HG02763 (cell line): ENCODE data around the gene LBHD2.
"Not testable (repeated sequence)": the region's sequence is repeated elsewhere in the genome, so short reads cannot be mapped to it uniquely, and the experiment has no call there.

Experiments used
- ATAC-seq: cut with Tn5 transposase; IDR thresholded peaks from one replicate; pipeline ENCODE4 v1.9.1; 2021; ENCODE audit warnings: mild to moderate bottlenecking, moderate library complexity; ENCODE audit not compliant: unreplicated experiment

Gene LBHD2

DNA sequence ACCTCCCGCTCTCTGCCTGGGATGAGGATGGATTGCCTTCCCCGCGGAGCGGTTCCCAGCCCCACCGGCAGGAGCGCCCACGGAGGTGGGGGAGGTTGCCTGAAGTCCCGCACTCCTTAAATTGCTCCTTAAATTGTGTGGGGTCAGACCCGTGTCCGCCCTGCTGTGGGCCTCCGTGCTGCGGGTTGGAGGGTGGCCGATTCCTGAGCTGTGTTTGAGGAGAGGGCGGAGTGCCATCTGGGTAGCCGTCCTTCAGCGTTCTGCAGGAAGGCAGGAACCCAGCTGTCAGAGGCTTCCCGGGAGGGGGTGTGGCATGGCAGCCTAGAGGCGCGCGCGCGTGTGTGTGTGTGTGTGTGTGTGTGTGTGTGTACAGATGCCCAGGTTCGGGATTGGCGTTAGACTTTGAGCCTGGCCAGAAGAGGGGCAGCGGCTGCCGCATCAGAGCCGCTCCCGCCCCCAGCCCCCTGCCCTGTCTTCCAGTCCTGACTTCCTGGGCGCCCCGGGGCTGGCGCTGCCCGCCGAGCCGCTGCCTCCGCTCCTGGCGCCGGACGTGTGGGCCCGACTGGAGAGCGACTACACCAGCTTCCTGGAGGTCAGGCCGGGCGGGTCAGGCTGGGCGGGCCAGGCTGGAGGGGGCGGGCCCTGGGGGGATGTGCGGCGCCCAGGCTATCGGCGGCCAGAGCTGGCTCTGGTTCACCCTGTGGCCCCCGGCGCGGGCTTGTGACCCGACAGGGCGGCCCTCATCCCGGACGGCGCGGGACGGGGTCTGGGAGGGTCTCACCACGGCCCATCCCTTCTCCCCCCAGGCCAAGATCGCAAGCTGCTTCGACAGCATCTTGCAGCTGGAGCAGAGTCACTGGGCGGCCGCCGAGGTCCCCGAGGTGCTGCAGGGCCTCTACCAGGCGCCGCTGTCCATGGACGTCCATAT, 19.7 kb downstream of the LBHD2 start:
- no peak for ATAC-seq

DNA sequence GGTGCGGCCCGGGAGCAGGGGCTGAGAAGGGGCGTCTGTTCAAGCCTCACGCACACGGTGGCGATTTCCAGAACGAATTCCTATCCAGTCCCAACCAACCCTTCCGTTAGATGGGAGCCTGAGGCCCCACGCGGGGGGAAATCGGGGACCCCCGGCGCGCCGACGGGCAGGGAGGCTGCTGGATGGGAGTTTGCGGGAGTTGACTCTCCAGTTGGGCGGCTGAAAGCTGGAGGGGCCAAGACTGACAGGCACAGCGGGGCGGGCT, 20.3 kb downstream of the LBHD2 start:
- no peak for ATAC-seq

DNA sequence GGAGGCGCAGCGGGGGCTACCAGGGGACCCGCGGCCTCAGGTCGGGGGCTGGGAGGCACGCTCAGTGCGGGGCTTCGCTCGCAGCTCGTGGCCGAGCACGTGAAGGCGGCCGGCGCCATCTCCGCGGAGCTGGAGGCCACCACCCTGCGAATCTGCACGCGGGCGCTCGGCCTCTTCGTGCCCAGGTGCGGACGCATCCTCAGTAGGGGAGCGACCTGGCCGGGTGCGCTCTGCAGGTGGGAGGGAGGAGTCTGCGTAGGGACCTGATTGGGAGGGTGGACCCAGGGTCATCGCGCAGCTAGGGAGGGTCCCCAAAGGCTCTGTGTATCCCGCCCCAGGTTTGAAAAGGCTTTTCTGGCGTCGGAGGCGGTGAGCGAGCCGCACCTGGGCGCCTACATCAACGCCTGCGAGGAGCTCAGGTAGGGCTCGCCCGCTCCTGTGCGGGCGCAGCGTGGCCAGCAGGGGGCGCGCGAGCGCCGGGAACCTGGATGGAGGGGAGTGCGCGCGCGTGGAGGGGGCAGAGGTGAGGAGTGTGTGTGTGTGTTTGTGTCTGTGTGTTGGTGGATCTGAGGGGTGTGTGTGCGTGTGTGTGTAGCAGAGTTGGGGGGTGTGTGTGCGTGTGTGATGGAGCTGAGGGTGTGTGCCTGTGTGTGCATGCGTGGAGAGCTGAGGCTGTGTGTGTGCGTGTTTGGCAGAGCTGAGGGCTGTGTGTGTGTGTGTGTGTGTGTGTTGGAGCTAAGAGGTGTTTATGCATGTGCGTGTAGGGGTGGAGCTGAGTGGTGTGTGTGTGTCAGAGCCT, 20.8 kb downstream of the LBHD2 start:
- no peak for ATAC-seq

DNA sequence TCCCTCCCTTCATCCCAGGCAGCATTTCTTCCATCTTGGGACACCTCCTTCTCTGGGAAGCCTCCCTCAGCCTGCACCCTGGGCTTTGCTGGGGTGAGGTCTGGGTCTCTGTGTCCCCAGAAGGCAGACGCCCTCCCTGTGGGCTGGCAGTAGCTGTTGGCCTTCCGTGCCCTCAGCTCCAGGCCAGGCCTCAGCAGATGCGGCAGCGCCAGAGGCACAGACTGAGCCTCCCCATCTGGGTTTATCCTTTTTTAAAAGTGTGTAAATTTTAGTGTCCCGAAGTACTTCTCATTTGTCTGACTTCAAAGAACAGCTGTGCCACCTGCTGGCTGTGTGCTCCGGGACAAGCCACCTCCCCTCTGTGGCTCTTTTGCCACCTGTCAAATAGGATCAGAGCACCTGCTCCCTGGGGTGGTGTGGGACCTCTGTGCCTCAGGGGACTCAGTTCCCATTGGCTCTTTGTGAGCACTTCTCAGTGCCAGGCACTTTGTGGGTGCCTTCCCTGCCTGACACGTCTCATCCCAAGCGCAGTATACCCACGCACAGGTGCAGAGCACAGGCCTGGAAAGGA, 21.7 kb downstream of the LBHD2 start:
- no peak for ATAC-seq

DNA sequence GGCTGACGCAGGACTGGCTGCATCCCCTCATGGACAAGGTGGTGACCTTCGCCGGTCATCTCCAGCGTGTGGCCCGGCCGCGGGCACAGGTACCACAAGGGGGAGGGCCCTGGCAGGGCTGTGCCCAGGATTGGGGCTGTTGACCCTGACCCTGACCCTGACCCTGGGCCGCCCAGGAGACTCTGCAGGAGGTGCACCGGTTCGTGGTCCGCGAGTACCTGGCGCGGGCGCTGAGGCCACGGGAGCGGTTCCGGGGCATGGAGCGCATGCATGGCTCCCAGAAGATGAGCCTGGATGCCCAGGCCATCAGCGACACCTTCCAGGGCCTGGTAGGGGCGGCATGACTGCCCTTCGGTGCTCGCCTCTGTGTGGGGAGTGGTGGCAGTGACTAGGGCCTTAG, 23.4 kb downstream of the LBHD2 start:
- no peak for ATAC-seq

DNA sequence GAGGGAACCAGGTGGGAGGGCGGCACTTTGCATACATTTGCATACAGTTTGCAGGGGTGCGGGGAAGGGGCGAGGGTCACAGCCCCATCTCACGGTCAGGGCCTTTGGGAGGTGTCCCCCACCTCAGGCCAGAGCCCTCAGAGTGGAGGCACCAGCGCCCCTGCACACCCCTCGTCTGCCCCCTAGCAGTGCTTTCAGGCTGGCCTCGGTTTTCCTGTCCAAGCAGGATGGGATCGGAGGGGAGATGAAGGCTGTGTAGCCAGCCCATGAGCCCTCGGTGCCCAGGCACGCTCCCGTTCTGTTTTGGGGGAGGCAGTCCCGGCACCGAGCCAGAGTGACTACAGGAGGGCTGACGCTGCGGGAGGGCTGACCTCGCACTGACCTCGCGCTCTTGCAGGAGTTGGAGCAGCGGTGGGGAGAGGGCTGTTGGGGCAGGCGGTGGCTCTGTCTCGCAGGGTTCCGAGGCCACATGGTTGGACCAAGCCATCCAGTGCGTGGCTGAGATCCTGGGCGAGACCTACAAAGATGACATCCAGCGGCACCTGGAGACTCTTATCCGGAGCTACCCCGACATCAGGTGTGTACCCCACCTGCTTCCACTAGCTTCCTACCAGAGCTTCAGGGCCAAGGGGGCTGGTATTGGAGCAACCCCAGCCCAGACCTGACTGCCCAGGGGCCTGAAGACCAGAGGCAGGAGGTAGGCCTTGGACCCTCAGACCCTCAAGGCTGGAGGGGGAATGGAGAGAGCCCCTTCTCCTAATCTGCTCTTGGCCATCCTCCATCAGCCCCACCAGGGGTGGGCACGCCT, 24.1 kb downstream of the LBHD2 start:
- ATAC-seq, result no peak

DNA sequence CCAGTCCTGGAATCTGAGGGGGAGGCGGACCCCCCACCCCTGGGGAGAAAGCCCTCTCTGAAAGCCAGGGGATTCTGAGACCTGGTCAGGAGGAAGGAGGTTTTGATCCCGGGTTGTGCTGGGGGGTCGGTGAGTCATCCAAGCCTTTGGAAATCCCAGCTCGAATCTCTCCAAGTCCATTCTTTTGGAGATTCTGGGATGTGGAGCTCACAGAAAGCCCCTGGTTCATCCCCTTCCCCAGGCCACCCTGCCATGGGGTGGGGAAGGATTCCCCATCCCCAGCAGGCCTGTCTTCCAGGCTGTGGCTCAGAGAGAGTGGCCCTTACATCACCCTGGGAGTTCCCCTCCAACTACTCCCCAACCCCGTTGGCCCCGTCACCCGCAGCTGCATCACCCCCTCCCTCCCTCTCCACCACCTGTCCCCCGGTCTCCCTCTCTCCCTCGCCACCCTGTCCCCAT, 24.8 kb downstream of the LBHD2 start:
- no peak for ATAC-seq

DNA sequence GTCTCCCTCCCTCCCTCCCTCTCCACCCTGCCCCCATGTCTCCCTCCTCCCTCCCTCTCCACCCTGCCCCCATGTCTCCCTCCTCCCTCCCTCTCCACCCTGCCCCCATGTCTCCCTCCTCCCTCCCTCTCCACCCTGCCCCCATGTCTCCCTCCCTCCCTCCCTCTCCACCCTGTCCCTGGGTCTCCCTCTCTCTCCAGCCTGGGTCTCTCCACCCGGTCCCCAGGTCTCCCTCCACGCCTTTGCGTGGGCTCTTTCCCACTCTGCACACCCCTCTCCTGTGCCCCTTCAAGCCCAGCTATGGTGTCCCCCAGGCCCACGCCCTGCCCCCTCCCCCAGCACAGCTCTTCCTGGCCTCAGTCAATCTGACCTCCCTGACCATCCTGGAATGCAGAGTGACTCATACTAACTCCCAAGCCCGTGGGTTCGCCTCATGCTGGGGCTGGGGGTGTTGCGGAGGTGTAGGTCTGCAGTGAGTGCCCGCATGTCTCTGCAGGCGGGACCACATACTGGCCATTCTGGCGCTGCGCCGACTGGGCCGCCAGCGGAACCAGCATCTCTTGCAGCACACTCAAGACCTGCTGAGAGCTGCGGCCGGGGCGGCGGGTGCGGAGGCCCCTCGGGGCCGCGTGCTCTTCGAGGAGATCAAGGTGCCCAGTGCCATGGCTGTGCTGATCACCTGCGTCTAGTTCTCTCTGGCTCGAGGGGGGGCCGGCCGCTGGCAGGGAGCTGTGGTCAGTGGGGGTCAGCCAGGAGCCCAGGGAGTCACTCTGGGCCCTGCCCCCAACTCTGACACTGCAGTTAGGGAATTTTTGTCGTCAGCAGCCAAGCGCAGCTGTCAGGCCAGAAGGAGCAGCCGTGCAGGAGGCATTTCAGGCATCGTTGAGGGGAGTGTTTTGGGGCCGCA, 25.8 kb downstream of the LBHD2 start:
- ATAC-seq, result no peak

DNA sequence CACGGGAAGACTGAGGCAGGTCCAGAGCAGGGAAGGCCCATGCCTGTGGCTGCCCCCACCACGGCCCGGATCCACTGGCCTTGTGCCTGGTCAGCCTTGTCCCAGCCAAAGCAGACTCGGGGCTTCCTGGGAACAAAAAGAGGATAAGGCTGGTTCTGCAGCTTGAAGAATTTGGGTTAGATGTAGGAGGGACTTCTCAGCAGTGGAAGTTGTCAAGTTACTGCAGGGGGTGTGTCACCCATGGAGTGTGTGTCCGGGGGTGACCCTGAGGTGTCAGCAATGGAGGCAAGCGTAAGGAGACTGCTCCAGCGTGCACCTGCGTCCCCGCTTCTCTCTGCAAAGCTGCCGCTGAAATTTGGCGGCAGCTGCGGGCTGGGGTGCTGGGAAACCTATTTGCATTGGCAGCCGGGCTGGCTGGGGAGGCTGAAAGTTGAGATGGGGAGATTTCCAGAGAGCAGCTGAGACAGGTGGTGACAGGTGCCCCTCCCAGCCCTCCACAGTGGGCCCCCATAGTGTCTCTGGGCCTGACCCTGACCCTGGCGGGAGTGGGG, 26.7 kb downstream of the LBHD2 start:
- ATAC-seq, result no peak

DNA sequence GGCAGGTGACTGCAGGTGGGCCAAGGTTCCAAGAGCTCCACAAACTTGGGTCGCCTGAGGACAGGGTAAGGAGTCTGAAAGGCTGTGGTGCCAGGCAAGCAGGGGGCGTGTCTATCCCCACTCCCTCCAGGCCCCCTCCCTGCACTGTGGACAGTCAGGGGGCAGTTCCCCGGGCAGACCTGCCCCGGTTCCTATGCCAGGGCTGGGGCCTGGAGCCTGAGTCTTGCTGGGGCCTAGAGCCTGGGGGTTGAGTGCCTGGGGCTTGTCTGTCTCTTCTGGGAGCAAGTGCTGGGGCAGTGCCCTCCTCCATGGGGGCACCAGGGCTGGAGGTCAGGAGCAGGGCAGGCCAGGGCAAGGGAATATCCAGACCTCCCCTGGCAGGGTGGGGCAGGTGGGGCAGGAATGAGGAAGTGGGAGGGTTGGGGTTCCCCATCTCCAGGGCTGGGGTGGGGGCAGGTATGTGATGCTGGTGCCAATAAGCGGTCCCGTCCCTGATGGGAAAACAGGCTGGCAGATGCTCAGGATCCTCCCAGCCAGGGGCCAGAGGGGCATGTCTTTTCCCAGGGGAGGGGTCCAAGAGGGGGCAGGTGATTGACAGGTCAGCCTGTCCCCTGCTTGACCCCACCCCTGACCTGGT, 27.3 kb downstream of the LBHD2 start:
- ATAC-seq, result no peak

DNA sequence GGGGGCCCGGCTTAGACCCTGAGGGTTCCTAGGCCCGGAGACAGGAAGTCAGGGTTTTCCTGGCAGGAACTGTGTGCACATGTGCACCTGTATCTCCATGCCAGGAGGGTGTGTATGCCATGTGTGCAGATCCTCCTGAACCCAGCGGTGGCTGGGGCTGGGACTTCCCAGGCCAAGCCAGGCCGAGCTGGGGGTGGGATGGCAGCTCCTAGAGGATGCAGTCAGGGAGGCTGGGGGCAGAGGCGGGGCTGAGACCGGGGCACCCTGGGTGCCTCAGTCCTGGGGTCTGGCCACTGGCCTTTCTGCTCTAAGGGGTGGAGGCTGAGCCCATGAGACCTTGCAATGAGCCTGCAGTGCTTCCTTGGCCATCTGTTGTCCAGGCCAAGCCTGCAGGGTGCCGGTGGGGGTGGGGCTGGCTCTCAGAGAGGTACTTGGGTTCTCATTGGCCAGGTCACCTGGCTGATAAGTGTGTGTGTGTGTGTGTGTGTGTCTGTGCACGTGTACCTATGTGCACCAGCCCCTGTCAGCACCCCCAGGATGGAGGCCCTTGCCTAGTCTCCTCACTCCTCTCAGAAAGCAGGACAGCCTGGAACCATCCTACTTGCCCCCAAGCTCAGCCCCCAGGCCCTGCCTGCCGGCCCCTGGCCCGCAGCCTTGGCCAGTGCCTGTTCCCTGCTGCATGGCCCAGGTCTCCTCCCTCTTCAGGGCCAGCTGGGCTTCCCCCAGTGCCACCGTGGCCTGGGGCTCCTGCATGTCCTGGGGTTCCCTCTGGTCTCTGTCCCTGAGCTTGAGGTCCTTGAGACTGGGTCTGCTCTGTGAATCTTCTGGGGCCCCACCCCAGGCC, 28.6 kb downstream of the LBHD2 start:
- ATAC-seq, result no peak

DNA sequence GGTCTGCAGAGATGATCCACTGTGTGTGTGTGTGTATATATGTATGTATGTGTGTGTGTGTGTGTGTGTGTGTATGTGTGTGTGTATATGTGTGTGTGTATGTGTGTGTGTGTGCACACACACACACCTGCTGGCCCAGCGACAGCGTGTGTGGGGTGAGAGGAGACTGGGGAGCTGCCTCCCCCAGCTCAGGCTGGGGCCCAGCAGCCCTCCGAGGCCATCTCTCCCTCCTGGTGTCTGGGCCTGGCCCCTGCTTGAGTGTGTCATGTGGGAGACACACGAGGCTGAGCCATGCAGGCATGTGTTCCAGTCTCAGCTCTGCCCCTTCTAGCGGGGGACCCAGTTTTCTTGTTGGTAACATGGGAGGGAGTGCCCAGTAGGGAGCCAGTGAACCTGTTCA, 29.3 kb downstream of the LBHD2 start:
- ATAC-seq, result no peak

DNA sequence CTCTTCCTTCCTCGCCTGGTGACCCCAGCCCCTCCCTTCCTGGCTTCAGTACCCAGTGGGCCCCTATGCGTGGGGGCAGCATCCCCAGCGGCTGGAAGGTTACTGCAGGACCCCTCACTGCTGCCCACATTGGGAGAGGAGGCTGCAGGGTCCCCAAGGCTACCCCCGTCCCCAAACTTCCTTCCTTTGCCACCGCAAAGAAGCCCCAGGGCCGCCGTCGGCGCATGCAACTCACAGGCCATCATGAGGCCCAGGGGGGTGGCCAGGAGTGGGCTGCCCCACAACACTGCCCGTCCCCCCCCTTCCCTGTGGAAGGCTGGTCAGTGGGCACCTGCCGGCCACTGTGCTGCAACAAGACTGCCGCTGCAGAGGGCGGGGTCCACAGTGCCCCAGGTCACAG, 29.8 kb downstream of the LBHD2 start:
- ATAC-seq, result no peak

DNA sequence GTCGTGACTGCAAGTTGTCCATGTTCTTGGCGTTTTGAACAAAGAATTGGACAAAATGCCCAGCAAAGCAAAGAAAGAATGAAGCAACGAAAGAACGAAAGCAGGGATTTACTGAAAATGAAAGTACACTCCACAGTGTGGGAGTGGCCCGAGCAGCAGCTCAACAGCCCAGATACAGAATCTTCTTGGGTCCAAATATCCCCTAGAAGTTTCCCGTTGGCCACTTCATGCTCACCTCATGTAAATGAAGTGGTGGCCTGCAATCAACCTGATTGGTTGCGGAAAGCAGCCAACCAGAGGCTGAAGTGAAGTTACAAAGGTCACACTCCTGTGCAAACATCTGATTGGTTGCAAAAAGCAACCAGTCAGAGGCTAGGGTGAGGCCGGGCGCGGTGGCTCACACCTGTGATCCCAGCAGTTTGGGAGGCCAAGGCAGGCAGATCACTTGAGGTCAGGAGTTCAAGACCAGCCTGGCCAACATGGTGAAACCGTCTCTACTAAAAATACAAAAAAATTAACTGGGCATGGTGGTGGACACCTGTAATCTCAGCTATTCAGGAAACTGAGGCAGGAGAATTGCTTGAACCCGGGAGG, 31.2 kb downstream of the LBHD2 start:
- not testable (repeated sequence) for ATAC-seq

DNA sequence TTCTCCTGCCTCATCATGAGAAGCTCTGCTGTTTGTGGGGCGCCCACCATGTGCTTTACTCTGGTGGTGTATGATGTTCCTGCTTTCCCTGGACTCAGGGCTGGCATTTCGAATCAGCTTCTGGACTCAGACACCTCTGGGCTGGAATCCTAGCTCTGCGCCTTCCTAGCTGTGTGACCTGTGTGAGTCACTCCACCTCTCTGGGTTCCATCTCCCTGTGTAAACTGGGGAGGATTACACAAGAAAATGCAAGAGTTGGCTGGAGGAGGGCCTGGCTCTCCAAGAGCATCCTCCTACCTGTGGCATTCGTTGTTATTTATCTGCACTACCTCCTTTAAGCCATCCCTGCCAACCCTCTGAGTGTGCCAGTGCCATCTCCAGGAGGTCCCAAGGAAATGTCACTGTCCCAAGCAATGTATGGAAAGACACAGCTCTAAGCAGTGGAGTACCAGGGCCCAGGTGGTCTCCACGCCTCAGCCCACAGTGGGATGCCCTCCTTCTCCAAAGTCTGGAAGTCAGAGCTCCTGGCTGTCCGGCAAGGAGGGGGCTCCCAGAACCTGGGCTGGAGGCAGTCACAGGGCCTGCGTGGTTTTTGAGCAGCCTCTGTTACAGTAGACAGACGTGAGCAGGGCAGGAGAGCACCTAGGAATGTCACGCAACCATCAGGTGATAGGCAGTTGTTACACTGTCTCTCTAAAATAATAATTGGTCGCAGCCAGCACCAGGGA, 32.0 kb downstream of the LBHD2 start:
- ATAC-seq, result no peak

DNA sequence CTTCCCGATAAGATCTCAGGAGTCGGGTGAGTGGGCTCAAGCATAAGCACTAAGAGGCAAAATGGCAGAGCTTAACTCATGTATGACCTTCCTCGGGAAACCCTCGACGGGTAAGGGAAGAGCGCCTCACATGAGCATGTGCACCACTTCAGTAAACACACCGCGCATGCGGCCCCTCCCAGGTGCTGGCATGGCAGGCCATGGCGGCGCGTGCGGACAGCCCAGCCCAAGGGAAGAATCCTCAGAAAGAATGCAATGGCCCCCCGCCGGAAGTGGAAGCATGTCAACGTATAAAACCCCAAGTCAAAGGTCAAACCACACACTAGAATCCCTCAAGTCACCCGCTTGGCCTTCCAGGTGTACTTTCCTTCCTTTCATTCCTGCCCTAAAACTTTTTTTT, 32.6 kb downstream of the LBHD2 start:
- ATAC-seq, result no peak

DNA sequence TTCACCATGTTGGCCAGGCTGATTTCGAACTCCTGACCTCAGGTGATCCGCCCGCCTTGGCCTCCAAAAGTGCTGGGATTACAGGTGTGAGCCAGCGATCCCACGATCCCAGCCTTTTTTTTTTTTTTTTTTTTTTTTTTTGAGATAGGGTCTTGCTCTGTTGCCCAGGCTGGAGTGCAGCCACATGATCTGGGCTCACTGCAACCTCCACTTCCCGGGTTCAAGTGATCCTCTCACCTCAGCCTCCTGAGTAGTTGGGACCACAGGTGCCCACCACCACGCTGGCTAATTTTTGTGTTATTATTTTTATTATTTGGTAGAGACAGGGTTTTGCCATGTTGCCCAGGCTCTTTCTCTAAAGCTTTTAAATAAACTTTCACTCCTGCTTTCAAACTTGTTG, 33.5 kb downstream of the LBHD2 start:
- ATAC-seq, result not testable (repeated sequence)
